Keratinocyte (primary cell): ENCODE measurements around the gene DCAF6. TPM values are rescaled to one million over a fixed set of nuclear protein-coding genes. Genes with fewer than 3 reads are reported as not detected.

Experiments used
- DNase-seq: peaks from one replicate; pipeline ENCODE4 v3.0.0-alpha.2; 2011; ENCODE audit warnings: low read depth, missing footprints, low spot score
- FAIRE-seq: peaks from 2 replicates; lab custom pipeline; 2011; peaks lifted over from hg19 to GRCh38; lab: Jason Lieb, UNC
- H2AFZ ChIP-seq: 2 replicates; pipeline ENCODE4 v1.6.0; 2012; ENCODE audit warnings: low read length, control low read depth, inconsistent platforms; ENCODE audit not compliant: control insufficient read depth
- H3K27ac ChIP-seq: 2 replicates; pipeline ENCODE4 v1.5.1; 2011; ENCODE audit warnings: low read length; ENCODE audit not compliant: control insufficient read depth, insufficient read depth
- H3K27me3 ChIP-seq: 3 replicates; pipeline ENCODE4 v1.6.0; 2011; ENCODE audit warnings: low read length; ENCODE audit not compliant: control insufficient read depth, insufficient read depth; ENCODE audit errors: extremely low read depth
- H3K36me3 ChIP-seq, 2 experiments: 2 replicates in 1 of 2; 3 replicates in 1 of 2; pipeline ENCODE4 v1.5.1; 2011; ENCODE audit warnings: low read length in 2 of 2, mild to moderate bottlenecking in 1 of 2; ENCODE audit not compliant: control insufficient read depth in 2 of 2, insufficient read depth in 2 of 2; ENCODE audit errors: extremely low read depth in 1 of 2
- H3K4me1 ChIP-seq: 3 replicates; pipeline ENCODE4 v1.5.1; 2011; ENCODE audit warnings: low read length; ENCODE audit not compliant: control insufficient read depth, insufficient read depth; ENCODE audit errors: extremely low read depth
- H3K4me2 ChIP-seq: 3 replicates; pipeline ENCODE4 v1.6.0; 2011; ENCODE audit warnings: low read depth, low read length; ENCODE audit not compliant: control insufficient read depth, insufficient read depth; ENCODE audit errors: extremely low read depth
- H3K4me3 ChIP-seq, 3 experiments: fragments of 200-600 bp in 1 of 3; sonication (generic) in 1 of 3; 2 replicates in 2 of 3; 3 replicates in 1 of 3; pipeline ENCODE4 v1.5.1; 2011 to 2016; ENCODE audit warnings: low read length in 3 of 3, mild to moderate bottlenecking in 3 of 3, control low read depth in 2 of 3, inconsistent platforms in 1 of 3, low read depth in 1 of 3, mixed read lengths in 1 of 3, mixed run types in 1 of 3, moderate library complexity in 1 of 3; ENCODE audit not compliant: control insufficient read depth in 2 of 3, insufficient read depth in 2 of 3; ENCODE audit errors: extremely low read depth in 1 of 3
- H3K79me2 ChIP-seq: 2 replicates; pipeline ENCODE4 v1.6.0; 2012; ENCODE audit warnings: low read length; ENCODE audit not compliant: control insufficient read depth, insufficient read depth
- H3K9ac ChIP-seq: 3 replicates; pipeline ENCODE4 v1.6.0; 2011; ENCODE audit warnings: low read length; ENCODE audit not compliant: control insufficient read depth, insufficient read depth; ENCODE audit errors: extremely low read depth
- H3K9me1 ChIP-seq: 3 replicates; pipeline ENCODE4 v1.6.0; 2011; ENCODE audit warnings: low read length; ENCODE audit not compliant: control insufficient read depth, insufficient read depth; ENCODE audit errors: extremely low read depth
- H3K9me3 ChIP-seq: 2 replicates; pipeline ENCODE4 v1.5.1; 2012; ENCODE audit warnings: low read depth, low read length; ENCODE audit not compliant: control insufficient read depth
- H4K20me1 ChIP-seq: 3 replicates; pipeline ENCODE4 v1.6.0; 2011; ENCODE audit warnings: low read length; ENCODE audit not compliant: control insufficient read depth, insufficient read depth; ENCODE audit errors: extremely low read depth
- CTCF ChIP-seq, 3 experiments: IDR thresholded peaks in 1 of 3; conservative IDR thresholded peaks in 1 of 3; optimal IDR thresholded peaks in 1 of 3; 2 replicates in 2 of 3; 3 replicates in 1 of 3; pipeline versions ENCODE3 to v1.5.1; 2011; ENCODE audit warnings: low read length in 3 of 3, mild to moderate bottlenecking in 3 of 3, moderate library complexity in 2 of 3, control low read depth in 1 of 3, inconsistent platforms in 1 of 3; ENCODE audit not compliant: insufficient read depth in 2 of 3; ENCODE audit errors: extremely low read depth in 1 of 3
- EZH2 ChIP-seq: IDR thresholded peaks from one replicate; pipeline ENCODE4 v1.6.1; 2012; ENCODE audit warnings: inconsistent platforms, mild to moderate bottlenecking, low read length, moderate library complexity
- dilution Hi-C: fragments of 300-500 bp; cut with MboI; formaldehyde crosslinking; loops from one replicate; pipeline ENCODE4 v1.7.0; 2020; ENCODE audit warnings: low sequenced_read_pairs; ENCODE audit not compliant: extremely low pct_ligation_motif_present
- polyA plus RNA-seq, 5 experiments: library from polyadenylated mRNA; depleted of rRNA in 3 of 5; stranded (reverse) in 3 of 5; stranded (forward) in 1 of 5; unstranded in 1 of 5; fragments of >200 nt; gene quantifications; 1 replicate in 1 of 5; 2 replicates in 3 of 5; 3 replicates in 1 of 5; pipeline versions ENCODE4 v1.2.1 to v1.2.3, GENCODE V29; 2011 to 2012; ENCODE audit warnings: missing spikeins in 2 of 5, low read depth in 1 of 5, low replicate concordance in 1 of 5

The DCAF6 gene
- polyA plus RNA-seq, 1 donor (not counting 4 experiments of a cell fraction or from before 2014, with no cell fraction given): 109 TPM

- Histone ChIP-seq H3K9ac (no peak overlapping the region), H3K4me3 (no peak overlapping the region), H3K79me2 (peaks cover 84% of the 10 kb centered on the region), H3K4me1 (no peaks in the 10 kb centered on the region), H3K9me1 (no peaks in the 10 kb centered on the region), H3K9me3 (no peaks in the 10 kb centered on the region), H3K4me2 (no peak overlapping the region), H3K27ac (no peak overlapping the region), H4K20me1 (no peaks in the 10 kb centered on the region), H3K27me3 (no peaks in the 10 kb centered on the region), H2AFZ (no peak overlapping the region), H3K36me3 (peaks cover 0 to 4% of the 10 kb centered on the region in 2 experiments)
- no peak for DNase-seq
- dilution Hi-C loops: no loop called here
- TF ChIP-seq CTCF (optimal IDR thresholded peaks at IDR 0.05 in 1 of 3, IDR thresholded peaks at IDR 0.05 in 1 of 3, conservative IDR thresholded peaks at IDR 0.05 in 1 of 3; ENCODE audit: extremely low read depth in 1 of 3, insufficient read depth in 2 of 3, low read length in 3 of 3): no peak
- TF ChIP-seq EZH2: no peak
- no peak for FAIRE-seq
Measured at GRCh38 chr1:167940264-167940663, 3.8 kb downstream of the DCAF6 start.

- Histone ChIP-seq H4K20me1 (no peaks in the 10 kb centered on the region), H3K9ac (no peak overlapping the region), H2AFZ (no peak overlapping the region), H3K36me3 (peaks cover 0 to 4% of the 10 kb centered on the region in 2 experiments), H3K9me1 (no peaks in the 10 kb centered on the region), H3K4me1 (no peaks in the 10 kb centered on the region), H3K79me2 (peaks cover 93% of the 10 kb centered on the region), H3K9me3 (no peaks in the 10 kb centered on the region), H3K4me2 (no peak overlapping the region), H3K27ac (no peak overlapping the region), H3K27me3 (no peaks in the 10 kb centered on the region), H3K4me3 (no peak overlapping the region)
- dilution Hi-C loops: no loop called here
- DNase-seq (peak; percentile 19), FAIRE-seq (no peak)
- TF ChIP-seq EZH2: no peak
- TF ChIP-seq CTCF (optimal IDR thresholded peaks at IDR 0.05 in 1 of 3, IDR thresholded peaks at IDR 0.05 in 1 of 3, conservative IDR thresholded peaks at IDR 0.05 in 1 of 3; ENCODE audit: extremely low read depth in 1 of 3, insufficient read depth in 2 of 3, low read length in 3 of 3): no peak
Measured at GRCh38 chr1:167943541-167943940, 7.1 kb downstream of the DCAF6 start.
